Nucleus accumbens (tissue), 56 donors: ENCODE measurements around the gene MAP1LC3A.
"Not testable (repeated sequence)": the region's sequence is repeated elsewhere in the genome, so short reads cannot be mapped to it uniquely, and the experiment has no call there.

Experiments used
- DNase-seq, 56 donors: peaks; one replicate each; lab custom pipeline; 2025; lab: John Stamatoyannopoulos, UW

MAP1LC3A gene

GRCh38 chr20:34558320-34559218, at the start of gene MAP1LC3A:
MAP1LC3A (plus strand) TSS chr20:34558718; CDS start chr20:34558869, 151 bp downstream.
- DNase-seq: peak; percentile 32 to 98 (median 87)

- no peak for DNase-seq
These were observed 47.9 kb upstream of the MAP1LC3A start for GRCh38 chr20:34510575-34510974.

GRCh38 chr20:34511891-34512265, 46.6 kb upstream of the MAP1LC3A start:
- DNase-seq: no peak

- DNase-seq: peak in 4 of 56 donors; percentile 18 to 42 (median 30)
These were observed 46.1 kb upstream of the MAP1LC3A start for GRCh38 chr20:34512266-34512954.

GRCh38 chr20:34512955-34513419, 45.5 kb upstream of the MAP1LC3A start:
- no peak for DNase-seq

GRCh38 chr20:34514034-34514433, 44.5 kb upstream of the MAP1LC3A start:
- DNase-seq: not testable (repeated sequence)

- peak in 2 of 56 donors; percentile 42 to 57 for DNase-seq
These were observed 43.5 kb upstream of the MAP1LC3A start for GRCh38 chr20:34514897-34515483.

- DNase-seq: peak in 40 of 56 donors; percentile 25 to 79 (median 58)
These were observed 42.9 kb upstream of the MAP1LC3A start for GRCh38 chr20:34515484-34516246.

- peak in 55 of 56 donors; percentile 70 to 98 (median 94) for DNase-seq
These were observed 42.0 kb upstream of the MAP1LC3A start, which contains the start of gene DYNLRB1 for GRCh38 chr20:34516247-34517113. DYNLRB1 (plus strand) TSS chr20:34516422; CDS start chr20:34516459, 37 bp downstream.

- no peak for DNase-seq
These were observed 41.4 kb upstream of the MAP1LC3A start for GRCh38 chr20:34517114-34517505.

GRCh38 chr20:34518863-34519262, 39.7 kb upstream of the MAP1LC3A start:
- DNase-seq: not testable (repeated sequence)

- DNase-seq: not testable (repeated sequence)
These were observed 38.7 kb upstream of the MAP1LC3A start for GRCh38 chr20:34519841-34520240.

- peak in 32 of 56 donors; percentile 11 to 64 (median 39) for DNase-seq
These were observed 35.3 kb upstream of the MAP1LC3A start for GRCh38 chr20:34522969-34523871.

- DNase-seq: peak in 1 of 56 donors; percentile 36
These were observed 34.1 kb upstream of the MAP1LC3A start for GRCh38 chr20:34524426-34524825.

- peak in 10 of 56 donors; percentile 33 to 70 (median 57) for DNase-seq
These were observed 33.2 kb upstream of the MAP1LC3A start for GRCh38 chr20:34525342-34525708.

- peak in 33 of 56 donors; percentile 17 to 87 (median 42) for DNase-seq
These were observed 32.7 kb upstream of the MAP1LC3A start for GRCh38 chr20:34525709-34526416.

GRCh38 chr20:34526466-34526865, 32.1 kb upstream of the MAP1LC3A start:
- no peak for DNase-seq
